OCI-LY7 (cell line): Measurements from ENCODE around the gene TNS1. TPM values are rescaled to one million over a fixed set of nuclear protein-coding genes. Genes with fewer than 3 reads are reported as not detected.

Source experiments
- BruUV-seq: library from RNA; stranded (reverse); fragments of 400-500 nt; replicated peaks from 2 replicates; lab custom pipeline; 2021; lab: Mats Ljungman, UMichigan
- CTCF ChIA-PET: fragments of 300-600 bp; sonication (Branson Sonifier 250); formaldehyde crosslinking; loops from one replicate; lab custom pipeline; 2022; ENCODE audit warnings: antibody characterized with exemption; ENCODE audit not compliant: unreplicated experiment; lab: Charles Lee
- POLR2A ChIA-PET: fragments of 300-600 bp; sonication (Branson Sonifier 250); formaldehyde crosslinking; loops from one replicate; lab custom pipeline; 2022; ENCODE audit warnings: antibody characterized with exemption; lab: Charles Lee
- DNase-seq: peaks from one replicate; pipeline ENCODE4 v3.0.0-alpha.2; 2015; ENCODE audit warnings: low spot score
- H2AFZ ChIP-seq: fragments of 200-600 bp; sonication (generic), shearing (Covaris generic); 2 replicates; pipeline ENCODE4 v1.6.1; 2014; ENCODE audit warnings: mild to moderate bottlenecking, antibody characterized with exemption, low read length, moderate library complexity
- H3K27ac ChIP-seq: fragments of 200-600 bp; sonication (generic); 2 replicates; pipeline ENCODE4 v1.5.1; 2014; ENCODE audit warnings: mixed run types, low read depth, mild to moderate bottlenecking, moderate library complexity, low read length, inconsistent platforms; ENCODE audit not compliant: poor library complexity, severe bottlenecking
- H3K36me3 ChIP-seq: fragments of 200-600 bp; sonication (generic); 2 replicates; pipeline ENCODE4 v1.6.1; 2014; ENCODE audit warnings: mild to moderate bottlenecking, antibody characterized with exemption, low read length, moderate library complexity, mixed read lengths; ENCODE audit not compliant: insufficient read depth
- H3K4me1 ChIP-seq: fragments of 200-600 bp; sonication (generic); 2 replicates; pipeline ENCODE4 v1.5.1; 2014; ENCODE audit warnings: mild to moderate bottlenecking, low read length; ENCODE audit not compliant: insufficient read depth, poor library complexity, severe bottlenecking
- H3K4me2 ChIP-seq: fragments of 200-600 bp; sonication (generic); 2 replicates; pipeline ENCODE4 v1.6.1; 2014; ENCODE audit warnings: mild to moderate bottlenecking, low read length
- H3K4me3 ChIP-seq: fragments of 200-600 bp; sonication (generic); 2 replicates; pipeline ENCODE4 v1.5.1; 2014; ENCODE audit warnings: mild to moderate bottlenecking, low read depth, low read length; ENCODE audit not compliant: poor library complexity, severe bottlenecking
- H3K79me2 ChIP-seq: fragments of 200-600 bp; sonication (generic); 2 replicates; pipeline ENCODE4 v1.6.1; 2016; ENCODE audit warnings: low read depth, mild to moderate bottlenecking, low read length, moderate library complexity, mixed read lengths; ENCODE audit not compliant: insufficient read depth
- H3K9me2 ChIP-seq: fragments of 200-600 bp; sonication (generic); 2 replicates; pipeline ENCODE4 v1.6.1; 2016; ENCODE audit warnings: mild to moderate bottlenecking, low read length, mixed read lengths; ENCODE audit not compliant: insufficient read depth
- H3K9me3 ChIP-seq: fragments of 200-600 bp; sonication (generic); 2 replicates; pipeline ENCODE4 v1.6.1; 2014; ENCODE audit warnings: mild to moderate bottlenecking, mixed run types, low read length, mixed read lengths
- H4K20me1 ChIP-seq: fragments of 200-600 bp; sonication (generic); 2 replicates; pipeline ENCODE4 v1.6.1; 2014; ENCODE audit warnings: mild to moderate bottlenecking, antibody characterized with exemption, low read length, moderate library complexity, mixed read lengths; ENCODE audit not compliant: insufficient read depth
- EZH2phosphoT487 ChIP-seq: fragments of 200-600 bp; sonication (generic); IDR thresholded peaks from 2 replicates; pipeline ENCODE4 v1.6.1; 2018; ENCODE audit warnings: low read depth, borderline replicate concordance, mild to moderate bottlenecking, mixed run types, antibody characterized with exemption, low read length, moderate library complexity, mixed read lengths
- intact Hi-C: fragments of 100-400 bp; cut with micrococcal nuclease; formaldehyde crosslinking; loops from one replicate; pipeline ENCODE4 v1.10.0; 2022; ENCODE audit not compliant: unreplicated experiment
- total RNA-seq, 2 experiments: library from RNA; depleted of rRNA in 1 of 2; stranded (reverse); fragments of >200 nt in 1 of 2; shearing (Covaris generic) in 1 of 2; gene quantifications; 2 replicates each; pipeline ENCODE4 v1.2.3, GENCODE V29; 2014 to 2022
- TF ChIP-seq, protein P1 (sequence below): fragments of 200-600 bp; sonication (generic); conservative IDR thresholded peaks from 2 replicates; pipeline ENCODE4 v1.5.1; 2014; ENCODE audit warnings: mild to moderate bottlenecking, antibody characterized with exemption, low read length, moderate library complexity, mixed read lengths

Gene TNS1
- total RNA-seq, 2 experiments from 2014 or later, result not detected

GRCh38 chr2:218016810-218017209, 14.0 kb upstream of the TNS1 start:
- BruUV-seq, result no TSS peak
- no peak for DNase-seq
- H3K36me3 ChIP-seq, result no peaks in the 10 kb centered on the region
- H2AFZ ChIP-seq, result no peak overlapping the region
- H3K4me3 ChIP-seq, result no peak overlapping the region
- H3K9me2 ChIP-seq, result no peaks in the 10 kb centered on the region
- no peaks in the 10 kb centered on the region for H3K4me1 ChIP-seq
- ChIA-PET POLR2A (no interaction called here), CTCF (no interaction called here)
- H3K4me2 ChIP-seq, result no peak overlapping the region
- intact Hi-C loops, result no loop called here
- no peaks in the 10 kb centered on the region for H3K79me2 ChIP-seq
- no peak overlapping the region for H3K27ac ChIP-seq
- TF ChIP-seq, protein P1, sequence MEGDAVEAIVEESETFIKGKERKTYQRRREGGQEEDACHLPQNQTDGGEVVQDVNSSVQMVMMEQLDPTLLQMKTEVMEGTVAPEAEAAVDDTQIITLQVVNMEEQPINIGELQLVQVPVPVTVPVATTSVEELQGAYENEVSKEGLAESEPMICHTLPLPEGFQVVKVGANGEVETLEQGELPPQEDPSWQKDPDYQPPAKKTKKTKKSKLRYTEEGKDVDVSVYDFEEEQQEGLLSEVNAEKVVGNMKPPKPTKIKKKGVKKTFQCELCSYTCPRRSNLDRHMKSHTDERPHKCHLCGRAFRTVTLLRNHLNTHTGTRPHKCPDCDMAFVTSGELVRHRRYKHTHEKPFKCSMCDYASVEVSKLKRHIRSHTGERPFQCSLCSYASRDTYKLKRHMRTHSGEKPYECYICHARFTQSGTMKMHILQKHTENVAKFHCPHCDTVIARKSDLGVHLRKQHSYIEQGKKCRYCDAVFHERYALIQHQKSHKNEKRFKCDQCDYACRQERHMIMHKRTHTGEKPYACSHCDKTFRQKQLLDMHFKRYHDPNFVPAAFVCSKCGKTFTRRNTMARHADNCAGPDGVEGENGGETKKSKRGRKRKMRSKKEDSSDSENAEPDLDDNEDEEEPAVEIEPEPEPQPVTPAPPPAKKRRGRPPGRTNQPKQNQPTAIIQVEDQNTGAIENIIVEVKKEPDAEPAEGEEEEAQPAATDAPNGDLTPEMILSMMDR, result no peak
- no peak for TF ChIP-seq EZH2phosphoT487
- H4K20me1 ChIP-seq, result no peaks in the 10 kb centered on the region
- H3K9me3 ChIP-seq, result no peaks in the 10 kb centered on the region

DNA sequence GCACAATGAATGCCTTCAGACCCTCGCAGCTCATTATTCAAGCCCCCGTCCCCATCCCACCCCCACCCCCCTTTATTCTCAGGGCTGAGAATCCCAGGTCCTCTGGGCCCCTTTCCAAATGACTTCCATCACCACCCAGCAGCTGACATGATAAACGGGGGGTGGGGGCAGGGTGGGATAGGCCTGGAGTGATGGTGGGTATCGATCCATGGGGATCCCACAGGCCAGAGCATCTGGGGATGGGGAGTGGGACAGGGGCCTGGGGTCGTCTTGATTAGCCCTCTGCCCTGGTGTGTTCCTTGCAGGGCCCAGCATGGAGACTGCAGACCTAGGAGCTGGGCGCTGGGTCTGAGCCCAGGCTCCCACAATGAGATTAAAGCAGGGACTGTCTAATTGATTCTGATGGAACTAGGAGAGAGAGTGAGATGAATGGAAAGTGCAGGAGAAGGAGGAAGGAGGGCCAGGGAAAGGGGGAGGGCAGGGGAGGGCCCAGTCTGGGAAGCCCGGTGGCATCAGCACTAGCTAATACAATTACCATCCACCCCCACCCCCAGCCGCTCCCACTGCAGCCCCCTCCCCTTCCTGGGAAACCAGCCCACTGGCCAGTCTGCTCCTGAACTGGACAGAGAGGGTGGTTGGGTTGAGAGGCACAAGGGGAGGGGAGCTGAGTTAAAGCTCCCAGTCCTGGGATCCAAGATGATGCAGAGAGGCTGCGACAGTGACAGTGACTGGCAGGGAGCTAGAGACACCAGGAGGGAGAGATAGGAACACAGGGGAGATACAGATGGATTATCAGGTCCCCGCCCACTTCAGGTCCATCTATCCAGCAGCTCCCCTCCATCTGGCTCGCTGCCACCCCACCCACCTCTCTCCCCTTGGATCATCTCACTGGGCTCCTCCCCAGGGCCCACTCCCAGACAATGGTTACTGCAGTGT, 13.1 kb upstream of the TNS1 start:
- CTCF ChIA-PET, result no interaction called here

More for the DNA sequence above, 13.1 kb upstream of the TNS1 start:
- Histone ChIP-seq H3K4me3 (no peak overlapping the region), H4K20me1 (no peaks in the 10 kb centered on the region), H3K36me3 (no peaks in the 10 kb centered on the region), H3K27ac (no peak overlapping the region), H2AFZ (no peak overlapping the region), H3K79me2 (no peaks in the 10 kb centered on the region), H3K4me2 (no peak overlapping the region), H3K9me2 (no peaks in the 10 kb centered on the region), H3K4me1 (no peaks in the 10 kb centered on the region), H3K9me3 (no peaks in the 10 kb centered on the region)
- no peak for DNase-seq
- no TSS peak for BruUV-seq
- intact Hi-C loops, result no loop called here
- POLR2A ChIA-PET, result interaction anchor here (0.7 kb wide), 1 partner anchor 14 kb away, joined by 5 read pairs; no protein-coding TSS in a partner anchor
- TF ChIP-seq, protein P1, result no peak
- TF ChIP-seq EZH2phosphoT487, result no peak
